Bronchial epithelial cell (primary cell): ENCODE measurements around the gene NCAPD2. TPM values are rescaled to one million over a fixed set of nuclear protein-coding genes. Genes with fewer than 3 reads are reported as not detected.
A peak's percentile ranks its signal among the peaks of the same experiment; 100 is the strongest.
"Not testable (repeated sequence)": the region's sequence is repeated elsewhere in the genome, so short reads cannot be mapped to it uniquely, and the experiment has no call there.

Experiments
- DNase-seq: peaks from one replicate; pipeline ENCODE4 v3.0.0-alpha.2; 2010; ENCODE audit warnings: low read depth
- FAIRE-seq: peaks from 2 replicates; lab custom pipeline; 2011; peaks lifted over from hg19 to GRCh38; lab: Jason Lieb, UNC
- H3K27me3 ChIP-seq: 2 replicates; pipeline ENCODE4 v1.5.1; 2011; ENCODE audit warnings: low read length; ENCODE audit not compliant: control insufficient read depth, insufficient read depth
- H3K36me3 ChIP-seq: 2 replicates; pipeline ENCODE4 v1.5.1; 2011; ENCODE audit warnings: low read length; ENCODE audit not compliant: control insufficient read depth, insufficient read depth
- H3K4me3 ChIP-seq: 2 replicates; pipeline ENCODE4 v1.5.1; 2011; ENCODE audit warnings: mild to moderate bottlenecking, low read depth, low read length, control low read depth
- total RNA-seq: library from RNA; depleted of rRNA; stranded (reverse); fragments of >200 nt; gene quantifications from 2 replicates; pipeline ENCODE4 v1.2.1, GENCODE V29; 2014
- TF ChIP-seq, protein P1 (sequence below): IDR thresholded peaks from 2 replicates; pipeline ENCODE4 v1.5.1; 2011; ENCODE audit warnings: mild to moderate bottlenecking, moderate library complexity, low read length, control low read depth, inconsistent platforms; ENCODE audit not compliant: insufficient read depth, severe bottlenecking

Gene NCAPD2
- total RNA-seq, 1 donor from 2014 or later: 17.9 TPM

DNA sequence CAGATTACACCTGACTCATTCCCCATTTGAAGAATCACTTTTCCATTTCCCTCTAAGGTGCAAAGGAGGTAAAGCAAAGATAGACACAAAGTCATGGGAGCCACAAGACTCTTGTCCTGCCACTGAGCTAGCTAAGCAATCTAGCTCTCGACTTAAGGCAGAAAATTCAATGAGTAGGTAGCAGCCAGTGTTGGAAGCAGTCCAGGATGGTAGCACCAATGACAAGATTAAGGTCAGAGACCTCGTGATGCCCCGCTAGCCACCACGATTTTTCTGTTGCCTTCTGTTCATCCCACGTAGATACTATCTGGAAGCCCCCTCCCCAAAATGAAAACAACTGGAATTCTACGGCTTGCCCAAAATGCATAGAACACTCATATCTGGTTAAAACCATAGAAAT is 24.8 kb upstream of the NCAPD2 start:
- DNase-seq (no peak), FAIRE-seq (no peak)
- Histone ChIP-seq H3K27me3 (no peaks in the 10 kb centered on the region), H3K36me3 (peaks cover 3% of the 10 kb centered on the region), H3K4me3 (no peak overlapping the region)
- TF ChIP-seq, protein P1, sequence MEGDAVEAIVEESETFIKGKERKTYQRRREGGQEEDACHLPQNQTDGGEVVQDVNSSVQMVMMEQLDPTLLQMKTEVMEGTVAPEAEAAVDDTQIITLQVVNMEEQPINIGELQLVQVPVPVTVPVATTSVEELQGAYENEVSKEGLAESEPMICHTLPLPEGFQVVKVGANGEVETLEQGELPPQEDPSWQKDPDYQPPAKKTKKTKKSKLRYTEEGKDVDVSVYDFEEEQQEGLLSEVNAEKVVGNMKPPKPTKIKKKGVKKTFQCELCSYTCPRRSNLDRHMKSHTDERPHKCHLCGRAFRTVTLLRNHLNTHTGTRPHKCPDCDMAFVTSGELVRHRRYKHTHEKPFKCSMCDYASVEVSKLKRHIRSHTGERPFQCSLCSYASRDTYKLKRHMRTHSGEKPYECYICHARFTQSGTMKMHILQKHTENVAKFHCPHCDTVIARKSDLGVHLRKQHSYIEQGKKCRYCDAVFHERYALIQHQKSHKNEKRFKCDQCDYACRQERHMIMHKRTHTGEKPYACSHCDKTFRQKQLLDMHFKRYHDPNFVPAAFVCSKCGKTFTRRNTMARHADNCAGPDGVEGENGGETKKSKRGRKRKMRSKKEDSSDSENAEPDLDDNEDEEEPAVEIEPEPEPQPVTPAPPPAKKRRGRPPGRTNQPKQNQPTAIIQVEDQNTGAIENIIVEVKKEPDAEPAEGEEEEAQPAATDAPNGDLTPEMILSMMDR: no peak

DNA sequence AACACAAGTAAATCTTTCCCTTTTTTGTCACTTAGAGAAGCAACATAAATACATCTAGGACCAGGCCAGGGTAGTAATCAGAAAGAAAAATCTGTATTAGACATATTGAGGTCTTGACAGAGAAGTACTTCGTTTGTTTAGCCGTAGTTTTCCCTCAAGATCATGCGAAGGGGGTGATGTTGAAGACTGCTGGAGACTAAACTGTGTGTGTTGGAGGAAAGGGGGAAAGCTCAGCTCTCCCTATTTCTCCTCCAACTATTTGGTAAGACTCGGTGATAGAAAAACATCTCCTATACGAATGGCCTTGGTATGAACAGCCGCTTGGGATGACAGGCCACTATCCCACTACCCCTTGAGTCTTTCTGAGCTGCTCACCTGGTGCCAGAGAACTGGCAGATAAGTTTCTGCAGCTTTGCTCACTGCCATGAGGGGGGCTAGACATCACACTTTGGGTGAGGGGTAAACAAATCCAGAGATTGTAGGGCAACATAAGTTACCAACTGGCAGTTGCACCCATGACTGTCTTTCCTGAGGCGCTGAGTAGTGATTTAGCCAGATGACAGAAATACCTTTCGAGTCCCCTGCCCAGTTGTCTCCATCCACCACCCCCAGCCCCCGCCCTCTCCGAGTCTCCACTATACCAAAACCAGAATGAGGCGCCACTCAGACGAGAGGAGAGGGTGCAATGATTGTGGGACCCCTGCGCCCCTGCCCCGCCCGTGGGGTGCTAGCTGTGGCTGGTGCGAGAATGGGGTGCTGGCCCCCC is 24.1 kb upstream of the NCAPD2 start:
- TF ChIP-seq, protein P1: no peak
- H3K4me3 ChIP-seq: peak overlapping the region; percentile 58
- H3K27me3 ChIP-seq: no peaks in the 10 kb centered on the region
- no peak for DNase-seq
- peaks cover 2% of the 10 kb centered on the region for H3K36me3 ChIP-seq
- FAIRE-seq: no peak

DNA sequence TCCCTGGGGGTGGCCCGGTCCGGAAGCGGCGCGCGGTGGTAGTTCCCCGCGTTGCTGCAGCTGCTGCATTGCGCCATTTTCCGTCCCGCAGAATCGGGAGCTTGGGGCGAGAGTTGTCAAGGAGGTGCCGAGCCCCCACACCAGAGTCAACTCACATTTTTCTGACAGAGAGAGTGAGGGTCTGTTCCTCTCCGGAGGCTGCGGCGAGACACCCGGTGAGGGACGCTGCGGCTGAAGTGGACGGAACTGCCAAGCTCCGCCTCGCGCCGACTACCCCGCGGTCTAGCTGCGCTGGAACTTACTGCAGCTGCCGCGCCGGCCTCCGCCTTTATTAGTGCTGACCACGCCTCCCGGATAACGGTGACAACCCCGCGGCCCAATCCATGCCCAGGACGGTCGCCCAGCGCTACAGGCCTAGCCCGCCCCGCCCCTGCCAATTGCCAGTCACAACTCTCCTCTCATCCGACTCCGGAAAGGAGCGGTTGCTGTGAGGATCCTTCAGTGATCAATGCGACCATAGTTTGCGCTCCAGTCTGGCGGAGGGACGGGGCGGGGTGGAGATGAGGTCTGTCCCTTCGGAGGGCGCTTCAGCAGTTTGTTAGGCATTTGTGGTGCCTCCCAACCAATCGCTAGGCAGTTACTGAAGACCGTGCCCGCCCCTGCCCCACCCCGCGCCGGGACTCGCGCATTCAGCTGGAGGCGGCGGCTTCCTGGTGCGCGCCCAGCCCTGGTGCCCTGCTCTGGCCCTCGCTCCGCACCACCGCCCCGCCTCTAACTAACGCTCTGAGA is 23.3 kb upstream of the NCAPD2 start, which contains the start of gene VAMP1:
TSS of gene VAMP1 (minus strand) at position 303 of the 789 bp plus-strand sequence. CDS start at position 157, 146 bp downstream.
- FAIRE-seq: no peak
- peaks cover 2% of the 10 kb centered on the region for H3K36me3 ChIP-seq
- H3K27me3 ChIP-seq: no peaks in the 10 kb centered on the region
- DNase-seq: peak; percentile 89
- H3K4me3 ChIP-seq: peak within 1 kb of the TSS; percentile 58
- TF ChIP-seq, protein P1: no peak

DNA sequence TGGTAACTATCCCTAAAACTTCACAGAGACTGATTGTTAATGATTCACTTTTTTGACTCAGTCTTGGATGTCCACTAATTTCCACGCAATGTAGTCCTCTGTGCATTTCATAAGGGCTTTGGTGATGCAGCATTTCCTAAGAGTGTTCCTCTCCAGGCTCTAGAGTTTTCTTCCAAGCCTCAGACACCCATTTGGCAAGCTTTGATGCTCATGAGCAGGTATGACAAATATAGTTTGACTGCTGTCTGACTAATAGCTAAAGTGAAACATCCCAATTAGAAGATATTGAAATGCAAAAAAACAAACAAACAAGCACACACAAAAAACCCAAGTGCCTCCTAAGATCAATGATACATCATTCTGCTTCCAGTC is 21.9 kb upstream of the NCAPD2 start:
- DNase-seq (peak; percentile 92), FAIRE-seq (no peak)
- Histone ChIP-seq H3K36me3 (no peaks in the 10 kb centered on the region), H3K4me3 (no peak overlapping the region), H3K27me3 (no peaks in the 10 kb centered on the region)
- TF ChIP-seq, protein P1: no peak

DNA sequence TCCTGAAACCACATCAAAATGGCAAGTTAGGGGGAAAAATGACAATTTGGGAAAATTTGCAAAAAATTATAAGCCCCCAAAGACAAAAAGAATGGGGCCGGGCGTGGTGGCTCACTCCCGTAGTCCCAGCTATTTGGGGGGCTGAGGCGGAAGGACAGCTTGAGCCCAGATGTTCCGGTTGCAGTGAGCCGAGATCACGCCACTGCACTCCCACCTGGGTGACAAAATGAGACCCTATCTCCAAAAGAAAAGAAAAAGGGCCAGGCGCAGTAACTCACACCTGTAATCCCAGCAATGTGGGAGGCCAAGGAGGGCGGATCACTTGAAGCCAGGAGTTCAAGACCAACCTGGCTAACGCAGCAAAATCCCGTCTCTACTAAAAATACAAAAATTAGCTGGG is 21.4 kb upstream of the NCAPD2 start:
- TF ChIP-seq, protein P1: no peak
- no peaks in the 10 kb centered on the region for H3K27me3 ChIP-seq
- no peak overlapping the region for H3K4me3 ChIP-seq
- H3K36me3 ChIP-seq: no peaks in the 10 kb centered on the region
- FAIRE-seq (no peak), DNase-seq (no peak)

DNA sequence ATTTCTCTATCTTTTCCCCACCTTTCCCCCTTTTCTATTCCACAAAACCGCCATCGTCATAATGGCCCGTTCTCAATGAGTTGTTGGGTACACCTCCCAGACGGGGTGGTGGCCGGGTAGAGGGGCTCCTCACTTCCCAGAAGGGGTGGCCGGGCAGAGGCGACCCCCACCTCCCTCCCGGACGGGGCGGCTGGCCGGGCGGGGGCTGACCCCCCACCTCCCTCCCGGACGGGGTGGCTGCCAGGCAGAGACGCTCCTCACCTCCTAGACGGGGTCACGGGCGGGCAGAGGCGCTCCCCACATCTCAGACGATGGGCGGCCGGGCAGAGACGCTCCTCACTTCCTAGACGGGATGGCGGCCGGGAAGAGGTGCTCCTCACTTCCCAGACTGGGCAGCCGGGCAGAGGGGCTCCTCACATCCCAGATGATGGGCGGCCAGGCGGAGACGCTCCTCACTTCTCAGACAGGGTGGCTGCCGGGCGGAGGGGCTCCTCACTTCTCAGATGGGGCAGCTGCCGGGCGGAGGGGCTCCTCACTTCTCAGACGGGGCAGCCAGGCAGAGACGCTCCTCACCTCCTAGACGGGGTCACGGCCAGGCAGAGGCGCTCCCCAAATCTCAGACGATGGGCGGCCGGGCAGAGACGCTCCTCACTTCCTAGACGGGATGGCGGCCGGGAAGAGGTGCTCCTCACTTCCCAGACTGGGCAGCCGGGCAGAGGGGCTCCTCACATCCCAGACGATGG is 18.5 kb upstream of the NCAPD2 start:
- not testable (repeated sequence) for DNase-seq, H3K4me3 ChIP-seq, H3K27me3 ChIP-seq, FAIRE-seq, H3K36me3 ChIP-seq
